GM21360 (cell line): ENCODE results near the gene DNAH7.

ENCODE experiments used
- ATAC-seq: cut with Tn5 transposase; IDR thresholded peaks from one replicate; pipeline ENCODE4 v1.9.1; 2021; ENCODE audit warnings: mild to moderate bottlenecking, moderate library complexity; ENCODE audit not compliant: unreplicated experiment

Gene DNAH7

GRCh38 chr2:196079052-196079451, 10.4 kb upstream of the DNAH7 start:
- ATAC-seq = no peak

- ATAC-seq = no peak
These were observed 9.2 kb upstream of the DNAH7 start for GRCh38 chr2:196077821-196078220.

- peak; percentile 43 for ATAC-seq
These were observed 8.3 kb upstream of the DNAH7 start for GRCh38 chr2:196076778-196077568.

GRCh38 chr2:196075196-196075595, 6.6 kb upstream of the DNAH7 start:
- no peak for ATAC-seq

GRCh38 chr2:196074631-196075030, 6.0 kb upstream of the DNAH7 start:
- ATAC-seq = no peak

- no peak for ATAC-seq
These were observed 4.9 kb upstream of the DNAH7 start for GRCh38 chr2:196073521-196073920.

- ATAC-seq = no peak
These were observed 1.6 kb downstream of the DNAH7 start for GRCh38 chr2:196067088-196067382.

- ATAC-seq = no peak
These were observed 2.1 kb downstream of the DNAH7 start for GRCh38 chr2:196066291-196067087.

GRCh38 chr2:196063773-196064172, 4.9 kb downstream of the DNAH7 start:
- no peak for ATAC-seq

- no peak for ATAC-seq
These were observed 9.1 kb downstream of the DNAH7 start for GRCh38 chr2:196059491-196059960.

GRCh38 chr2:196054631-196055030, 14.0 kb downstream of the DNAH7 start:
- no peak for ATAC-seq

- peak; percentile 65 for ATAC-seq
These were observed 22.3 kb downstream of the DNAH7 start for GRCh38 chr2:196046123-196046917.

- ATAC-seq = no peak
These were observed 26.9 kb downstream of the DNAH7 start for GRCh38 chr2:196041786-196042185.

- no peak for ATAC-seq
These were observed 28.4 kb downstream of the DNAH7 start for GRCh38 chr2:196040218-196040617.

GRCh38 chr2:196036442-196036841, 32.2 kb downstream of the DNAH7 start:
- ATAC-seq = no peak

- no peak for ATAC-seq
These were observed 50.6 kb downstream of the DNAH7 start for GRCh38 chr2:196018037-196018436.

- ATAC-seq = no peak
These were observed 56.3 kb downstream of the DNAH7 start for GRCh38 chr2:196012314-196012713.

GRCh38 chr2:196000551-196000950, 68.1 kb downstream of the DNAH7 start:
- no peak for ATAC-seq

- no peak for ATAC-seq
These were observed 70.6 kb downstream of the DNAH7 start for GRCh38 chr2:195998070-195998469.

- no peak for ATAC-seq
These were observed 73.1 kb downstream of the DNAH7 start for GRCh38 chr2:195995499-195995898.

GRCh38 chr2:195993623-195994022, 75.0 kb downstream of the DNAH7 start:
- ATAC-seq = no peak
